HG02852 (cell line): ENCODE measurements around the gene PIRT.

Source experiments
- ATAC-seq: cut with Tn5 transposase; IDR thresholded peaks from one replicate; pipeline ENCODE4 v1.9.1; 2021; ENCODE audit warnings: mild to moderate bottlenecking, moderate library complexity; ENCODE audit not compliant: unreplicated experiment

The PIRT gene

GRCh38 chr17:10821770-10822169, 16.1 kb downstream of the PIRT start:
- no peak for ATAC-seq

GRCh38 chr17:10821054-10821453, 16.8 kb downstream of the PIRT start:
- no peak for ATAC-seq

GRCh38 chr17:10815319-10815718, 22.6 kb downstream of the PIRT start:
- ATAC-seq = no peak

GRCh38 chr17:10814075-10814474, 23.8 kb downstream of the PIRT start:
- no peak for ATAC-seq

- no peak for ATAC-seq
Observed at GRCh38 chr17:10812674-10813073, 25.2 kb downstream of the PIRT start.

GRCh38 chr17:10809605-10810004, 28.3 kb downstream of the PIRT start:
- no peak for ATAC-seq

GRCh38 chr17:10807704-10808128, 30.2 kb downstream of the PIRT start:
- ATAC-seq = no peak

GRCh38 chr17:10806545-10807262, 31.2 kb downstream of the PIRT start:
- no peak for ATAC-seq

GRCh38 chr17:10805911-10806310, 32.0 kb downstream of the PIRT start:
- ATAC-seq = no peak

GRCh38 chr17:10804546-10804945, 33.3 kb downstream of the PIRT start:
- ATAC-seq = no peak

- ATAC-seq = no peak
Observed at GRCh38 chr17:10803830-10804475, 33.9 kb downstream of the PIRT start, which contains the start of gene TMEM238L. TMEM238L (minus strand) TSS chr17:10804099; CDS start chr17:10803963, 136 bp downstream.

GRCh38 chr17:10803350-10803749, 34.5 kb downstream of the PIRT start:
- no peak for ATAC-seq

- ATAC-seq = no peak
Observed at GRCh38 chr17:10802496-10803284, 35.2 kb downstream of the PIRT start.

- no peak for ATAC-seq
Observed at GRCh38 chr17:10799407-10799806, 38.5 kb downstream of the PIRT start.

- no peak for ATAC-seq
Observed at GRCh38 chr17:10798910-10799309, 39.0 kb downstream of the PIRT start.

GRCh38 chr17:10798332-10798749, 39.5 kb downstream of the PIRT start:
- no peak for ATAC-seq

GRCh38 chr17:10797476-10798328, 40.2 kb downstream of the PIRT start:
- no peak for ATAC-seq

GRCh38 chr17:10793816-10794215, 44.1 kb downstream of the PIRT start:
- ATAC-seq = no peak

- no peak for ATAC-seq
Observed at GRCh38 chr17:10793256-10793655, 44.6 kb downstream of the PIRT start.

- ATAC-seq = no peak
Observed at GRCh38 chr17:10792151-10792550, 45.7 kb downstream of the PIRT start.
